Calu3 (cell line): Measurements from ENCODE around the gene VPS37C. TPM values are rescaled to one million over a fixed set of nuclear protein-coding genes. Genes with fewer than 3 reads are reported as not detected.

Experiments
- BruUV-seq: library from RNA; stranded (reverse); fragments of 400-500 nt; replicated peaks from 2 replicates; lab custom pipeline; 2021; lab: Mats Ljungman, UMichigan
- CTCF ChIA-PET: fragments of 300-600 bp; sonication (Branson Sonifier 250); formaldehyde crosslinking; loops from one replicate; lab custom pipeline; 2022; ENCODE audit warnings: antibody characterized with exemption; lab: Charles Lee
- DNase-seq: peaks from one replicate; pipeline ENCODE4 v3.0.0; 2022
- H3K27ac Mint-ChIP-seq: one replicate; pipeline ENCODE4 v1.8.0; 2022; ENCODE audit warnings: mixed read lengths; ENCODE audit not compliant: unreplicated experiment
- H3K27me3 Mint-ChIP-seq: one replicate; pipeline ENCODE4 v1.8.0; 2022; ENCODE audit warnings: mixed read lengths; ENCODE audit not compliant: unreplicated experiment
- H3K36me3 Mint-ChIP-seq: one replicate; pipeline ENCODE4 v1.8.0; 2022; ENCODE audit warnings: mild to moderate bottlenecking, moderate library complexity, mixed read lengths; ENCODE audit not compliant: insufficient read depth, unreplicated experiment
- H3K4me1 Mint-ChIP-seq: one replicate; pipeline ENCODE4 v1.8.0; 2022; ENCODE audit warnings: mild to moderate bottlenecking, low read depth, mixed read lengths; ENCODE audit not compliant: unreplicated experiment
- H3K4me3 Mint-ChIP-seq: one replicate; pipeline ENCODE4 v1.8.0; 2022; ENCODE audit warnings: mild to moderate bottlenecking, low read depth, moderate library complexity, mixed read lengths; ENCODE audit not compliant: unreplicated experiment
- H3K9me3 Mint-ChIP-seq: one replicate; pipeline ENCODE4 v1.8.0; 2022; ENCODE audit warnings: low read depth, mixed read lengths; ENCODE audit not compliant: unreplicated experiment
- intact Hi-C: fragments of 100-400 bp; cut with micrococcal nuclease; formaldehyde crosslinking; loops from one replicate; pipeline ENCODE4 v1.10.0; 2022; ENCODE audit not compliant: unreplicated experiment
- total RNA-seq: library from RNA; stranded (reverse); gene quantifications from 2 replicates; pipeline ENCODE4 v1.2.3, GENCODE V29; 2022
- TF ChIP-seq, protein P1 (sequence below): fragments of 200-600 bp; IDR thresholded peaks from one replicate; pipeline ENCODE4 v1.8.0; 2022; ENCODE audit warnings: antibody characterized with exemption; ENCODE audit not compliant: unreplicated experiment

Gene VPS37C
- total RNA-seq, 1 experiment from 2014 or later = 22.7 TPM

GRCh38 chr11:61092280-61092766 lies 68.9 kb downstream of the VPS37C start:
- TF ChIP-seq, protein P1, sequence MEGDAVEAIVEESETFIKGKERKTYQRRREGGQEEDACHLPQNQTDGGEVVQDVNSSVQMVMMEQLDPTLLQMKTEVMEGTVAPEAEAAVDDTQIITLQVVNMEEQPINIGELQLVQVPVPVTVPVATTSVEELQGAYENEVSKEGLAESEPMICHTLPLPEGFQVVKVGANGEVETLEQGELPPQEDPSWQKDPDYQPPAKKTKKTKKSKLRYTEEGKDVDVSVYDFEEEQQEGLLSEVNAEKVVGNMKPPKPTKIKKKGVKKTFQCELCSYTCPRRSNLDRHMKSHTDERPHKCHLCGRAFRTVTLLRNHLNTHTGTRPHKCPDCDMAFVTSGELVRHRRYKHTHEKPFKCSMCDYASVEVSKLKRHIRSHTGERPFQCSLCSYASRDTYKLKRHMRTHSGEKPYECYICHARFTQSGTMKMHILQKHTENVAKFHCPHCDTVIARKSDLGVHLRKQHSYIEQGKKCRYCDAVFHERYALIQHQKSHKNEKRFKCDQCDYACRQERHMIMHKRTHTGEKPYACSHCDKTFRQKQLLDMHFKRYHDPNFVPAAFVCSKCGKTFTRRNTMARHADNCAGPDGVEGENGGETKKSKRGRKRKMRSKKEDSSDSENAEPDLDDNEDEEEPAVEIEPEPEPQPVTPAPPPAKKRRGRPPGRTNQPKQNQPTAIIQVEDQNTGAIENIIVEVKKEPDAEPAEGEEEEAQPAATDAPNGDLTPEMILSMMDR = no peak
- CTCF ChIA-PET = no interaction called here
- DNase-seq = no peak
- intact Hi-C loops = no loop called here
- Mint-ChIP-seq H3K27me3 (peaks cover 38% of the 10 kb centered on the region), H3K9me3 (no peaks in the 10 kb centered on the region), H3K27ac (no peak overlapping the region), H3K4me1 (peaks cover 8% of the 10 kb centered on the region), H3K4me3 (no peak overlapping the region), H3K36me3 (no peaks in the 10 kb centered on the region)
- BruUV-seq = no TSS peak

DNA sequence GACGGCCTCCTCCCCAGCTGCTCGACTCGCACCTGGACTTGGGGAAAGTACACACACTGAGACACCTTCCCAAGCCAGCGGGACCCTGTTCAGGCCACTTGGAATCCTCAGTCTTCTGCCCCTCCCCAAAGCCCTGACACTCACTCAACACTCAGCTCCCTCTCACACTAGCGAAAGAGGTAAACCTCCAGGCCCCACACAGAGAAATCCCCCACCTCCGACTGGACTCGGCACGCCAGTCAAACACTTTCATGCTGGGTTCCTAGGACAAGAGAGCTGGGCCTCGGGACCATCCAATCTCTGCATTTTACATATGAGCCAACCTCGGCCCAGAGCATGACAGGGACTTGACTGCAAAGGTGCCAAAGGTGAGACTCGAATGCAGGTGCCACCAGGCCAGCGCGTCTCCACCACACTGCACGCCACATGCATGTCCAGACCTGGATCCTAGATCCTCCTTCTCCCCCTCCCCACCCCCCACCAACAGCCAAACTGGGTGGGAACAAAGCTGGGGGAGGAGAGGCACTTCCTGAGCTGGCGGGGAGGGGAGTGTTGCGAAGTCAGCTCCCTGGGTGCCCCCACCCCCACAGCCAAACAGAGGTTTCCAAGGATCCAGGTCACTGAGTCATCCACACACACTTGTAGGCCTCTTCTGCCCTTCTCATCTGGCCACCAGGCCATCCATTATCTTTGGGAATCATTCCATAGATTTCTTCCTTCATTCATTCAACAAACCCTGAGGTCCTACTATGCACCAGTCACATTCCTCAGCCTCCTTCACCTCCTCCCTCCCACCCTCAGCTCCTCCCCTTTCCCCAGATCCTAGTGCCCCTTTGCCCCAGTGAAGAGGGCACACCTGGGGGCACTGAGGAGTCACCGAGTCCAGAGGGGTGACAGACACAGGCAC lies 69.6 kb downstream of the VPS37C start:
- DNase-seq = no peak
- H3K9me3 Mint-ChIP-seq = no peaks in the 10 kb centered on the region
- H3K27ac Mint-ChIP-seq = no peak overlapping the region
- TF ChIP-seq, protein P1 = no peak
- peaks cover 8% of the 10 kb centered on the region for H3K4me1 Mint-ChIP-seq
- H3K36me3 Mint-ChIP-seq = no peaks in the 10 kb centered on the region
- CTCF ChIA-PET = no interaction called here
- no TSS peak for BruUV-seq
- intact Hi-C loops = no loop called here
- H3K27me3 Mint-ChIP-seq = peaks cover 38% of the 10 kb centered on the region
- H3K4me3 Mint-ChIP-seq = no peak overlapping the region

DNA sequence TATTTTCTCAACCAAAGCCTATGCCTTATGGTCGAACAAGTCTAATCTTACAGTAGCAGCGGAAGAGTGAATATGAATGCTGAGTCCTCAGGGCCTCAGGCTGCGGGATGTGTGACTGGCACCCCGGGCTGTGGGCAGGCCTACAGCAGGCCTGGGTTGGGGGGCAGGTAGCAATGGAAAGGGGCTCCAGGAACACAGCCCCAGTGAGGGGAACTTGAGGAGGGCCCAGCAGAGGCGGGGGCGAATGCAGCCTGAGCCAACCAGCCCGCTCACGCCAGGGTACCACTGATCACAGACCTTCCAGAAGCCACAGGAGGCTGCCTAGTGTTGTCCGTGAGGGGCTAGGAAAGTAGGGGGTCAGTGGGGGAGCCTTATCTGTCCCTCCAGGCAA lies 70.2 kb downstream of the VPS37C start:
- intact Hi-C loops = no loop called here
- Mint-ChIP-seq H3K27me3 (peaks cover 32% of the 10 kb centered on the region), H3K36me3 (no peaks in the 10 kb centered on the region), H3K27ac (no peak overlapping the region), H3K4me3 (no peak overlapping the region), H3K9me3 (no peaks in the 10 kb centered on the region), H3K4me1 (peaks cover 8% of the 10 kb centered on the region)
- CTCF ChIA-PET = no interaction called here
- BruUV-seq = no TSS peak
- DNase-seq = no peak
- TF ChIP-seq, protein P1 = no peak

DNA sequence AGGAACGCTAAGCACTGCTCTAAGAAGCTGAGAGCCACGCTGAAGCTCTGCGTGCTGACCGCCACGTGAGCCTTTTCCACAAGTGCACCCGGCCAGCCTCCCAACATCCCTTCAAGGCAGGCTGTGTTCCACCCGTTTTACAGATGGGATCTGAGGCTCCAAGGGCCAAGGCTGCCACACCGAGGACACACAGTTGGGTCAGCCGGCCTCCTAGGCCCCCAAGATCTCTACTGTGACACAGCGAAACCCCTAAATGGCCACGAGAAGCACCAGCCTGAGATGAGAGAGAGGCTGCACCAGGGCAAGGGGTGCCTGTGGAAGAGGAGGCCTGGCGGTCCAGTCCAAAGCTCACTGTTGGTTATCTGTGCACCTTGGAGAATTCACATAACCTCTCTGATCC lies 70.7 kb downstream of the VPS37C start:
- TF ChIP-seq, protein P1 = no peak
- peaks cover 8% of the 10 kb centered on the region for H3K4me1 Mint-ChIP-seq
- H3K27ac Mint-ChIP-seq = no peak overlapping the region
- H3K27me3 Mint-ChIP-seq = peaks cover 27% of the 10 kb centered on the region
- no peaks in the 10 kb centered on the region for H3K9me3 Mint-ChIP-seq
- intact Hi-C loops = no loop called here
- DNase-seq = no peak
- no TSS peak for BruUV-seq
- H3K36me3 Mint-ChIP-seq = no peaks in the 10 kb centered on the region
- H3K4me3 Mint-ChIP-seq = no peak overlapping the region
- CTCF ChIA-PET = no interaction called here
